Uterus (tissue), 2 donors: ENCODE data around the gene STARD4.

Experiments
- CTCF ChIP-seq, 4 experiments: fragments of 200-600 bp in 2 of 4; fragments of 450-650 bp in 2 of 4; sonication (generic) in 2 of 4; IDR thresholded peaks; one replicate each; pipeline ENCODE4 v1.5.1; 2016 to 2019; ENCODE audit warnings: antibody characterized with exemption in 4 of 4, mild to moderate bottlenecking in 2 of 4, moderate library complexity in 1 of 4
- POLR2A ChIP-seq, 2 donors: fragments of 450-650 bp; IDR thresholded peaks; one replicate each; pipeline ENCODE4 v1.6.1; 2016; ENCODE audit warnings: antibody characterized with exemption in 2 of 2, mild to moderate bottlenecking in 1 of 2, moderate library complexity in 1 of 2

GRCh38 chr5:111461255-111461671 lies 51.1 kb downstream of the STARD4 start:
- TF ChIP-seq CTCF (IDR thresholded peaks at IDR 0.05) (no peak), POLR2A (IDR thresholded peaks at IDR 0.05) (no peak)
